HG03196 (cell line): Measurements from ENCODE around the gene NPHP4.

Source experiments
- ATAC-seq: cut with Tn5 transposase; IDR thresholded peaks from one replicate; pipeline ENCODE4 v1.9.1; 2021; ENCODE audit not compliant: unreplicated experiment

Gene NPHP4

DNA sequence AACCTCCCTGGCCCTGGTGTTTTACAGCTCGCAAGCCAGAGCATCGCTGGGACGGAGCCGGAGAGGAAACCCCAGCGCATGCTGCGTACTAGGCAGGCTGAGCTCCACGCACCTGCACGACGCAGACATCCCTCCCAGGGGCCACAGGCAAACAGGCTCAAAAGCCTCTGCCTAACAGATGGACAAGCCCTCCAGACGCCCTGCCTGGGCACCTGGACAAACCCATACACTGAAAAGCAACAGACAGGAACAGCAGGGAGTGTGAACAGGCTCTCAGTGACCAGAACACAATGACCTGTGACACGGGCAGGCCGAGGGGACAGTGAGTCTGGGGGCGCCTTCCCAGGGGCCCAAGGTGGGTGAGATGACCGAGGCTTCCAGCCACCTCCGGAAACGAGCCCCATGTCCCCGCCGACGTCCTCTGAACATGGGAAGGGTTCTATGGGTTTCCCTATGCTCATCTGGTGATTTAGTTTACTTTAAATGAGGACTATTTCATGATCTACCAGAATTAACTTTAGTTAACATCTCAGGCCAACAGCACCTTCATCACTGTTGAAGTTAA lies 40.3 kb downstream of the NPHP4 start:
- no peak for ATAC-seq

DNA sequence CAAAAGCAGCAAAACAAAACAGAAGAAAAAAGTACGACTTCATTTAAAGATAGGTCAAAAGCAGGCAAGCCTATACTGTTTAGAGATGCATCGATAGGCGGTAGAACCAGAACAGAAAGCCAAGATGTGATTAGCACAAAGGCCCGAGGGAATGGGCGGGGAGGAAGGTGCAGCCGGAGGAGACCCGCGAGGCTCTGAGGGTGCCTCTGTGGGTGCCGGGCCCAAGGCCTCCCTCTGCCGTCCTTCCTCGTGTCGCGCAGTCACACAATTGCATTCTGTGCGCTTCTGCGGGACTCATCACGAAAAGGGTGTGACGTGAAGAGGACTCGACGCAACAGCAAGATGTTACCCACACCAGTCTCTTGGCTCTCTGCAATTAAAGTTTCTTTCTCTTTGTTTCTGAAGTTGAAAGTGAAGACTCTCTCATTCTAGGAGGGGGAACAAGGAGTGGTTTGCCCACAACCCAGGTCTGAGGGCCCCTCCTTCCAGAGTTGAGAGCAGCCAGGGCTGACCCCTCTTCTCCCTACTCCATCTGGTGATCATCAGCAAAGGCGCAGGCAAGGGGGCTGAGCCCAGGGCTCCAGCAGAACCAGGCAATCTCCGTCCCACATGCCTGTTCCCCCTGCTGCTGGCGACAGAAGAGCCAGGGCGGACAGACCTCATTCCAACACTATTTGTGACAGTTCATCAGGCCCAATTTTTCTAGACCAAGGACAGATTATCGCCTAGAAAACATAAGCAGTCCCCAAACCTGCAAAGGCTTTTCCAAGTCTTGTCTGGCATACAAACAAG lies 41.0 kb downstream of the NPHP4 start:
- no peak for ATAC-seq

DNA sequence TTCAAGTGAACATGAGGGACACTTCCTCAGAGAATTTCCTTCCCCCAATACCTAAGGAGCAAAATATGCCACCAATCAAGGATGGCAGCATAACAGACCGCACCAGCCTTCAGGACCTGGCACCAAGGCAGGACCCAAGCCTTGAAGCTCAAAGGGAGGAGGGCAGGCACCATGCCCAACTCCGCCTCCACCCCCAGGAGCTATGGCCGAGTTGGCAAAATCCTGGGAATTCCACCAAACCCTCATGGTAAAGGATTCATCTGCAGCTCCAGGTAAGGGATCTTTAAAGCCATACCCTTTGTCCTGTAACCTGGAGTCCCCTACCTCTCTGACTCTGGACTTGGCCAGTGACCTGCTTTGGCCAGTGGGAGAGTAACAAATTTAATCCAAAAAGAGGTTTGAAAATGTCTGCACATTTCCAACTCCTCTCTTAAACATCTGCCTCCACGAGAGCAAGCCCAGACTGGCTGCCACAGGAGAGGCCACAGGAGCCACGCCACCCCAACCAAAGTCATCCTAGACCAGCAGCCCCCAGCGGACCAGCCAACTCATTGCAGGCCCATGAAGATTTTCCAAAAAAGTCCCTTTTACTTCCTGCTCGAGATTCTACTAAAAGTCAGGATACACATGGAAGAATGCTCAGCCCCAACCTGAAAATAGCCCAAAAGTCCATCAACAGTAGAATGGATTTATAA lies 41.9 kb downstream of the NPHP4 start:
- ATAC-seq: no peak

DNA sequence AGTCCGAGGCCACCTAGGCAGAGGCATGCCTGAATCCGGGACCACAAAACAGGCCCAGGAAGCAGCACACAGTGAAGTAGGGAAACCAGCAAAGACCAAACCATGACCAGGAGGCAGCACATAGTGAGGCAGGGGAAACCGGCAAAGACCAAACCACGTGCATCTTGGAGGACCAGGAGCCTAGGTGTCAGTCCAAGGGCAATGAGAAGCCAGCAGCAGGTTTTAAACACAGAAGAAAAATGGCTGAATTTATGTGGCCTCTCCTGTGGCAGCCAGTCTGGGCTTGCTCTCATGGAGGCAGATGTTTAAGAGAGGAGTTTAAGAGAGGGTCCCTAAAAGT lies 42.5 kb downstream of the NPHP4 start:
- no peak for ATAC-seq

DNA sequence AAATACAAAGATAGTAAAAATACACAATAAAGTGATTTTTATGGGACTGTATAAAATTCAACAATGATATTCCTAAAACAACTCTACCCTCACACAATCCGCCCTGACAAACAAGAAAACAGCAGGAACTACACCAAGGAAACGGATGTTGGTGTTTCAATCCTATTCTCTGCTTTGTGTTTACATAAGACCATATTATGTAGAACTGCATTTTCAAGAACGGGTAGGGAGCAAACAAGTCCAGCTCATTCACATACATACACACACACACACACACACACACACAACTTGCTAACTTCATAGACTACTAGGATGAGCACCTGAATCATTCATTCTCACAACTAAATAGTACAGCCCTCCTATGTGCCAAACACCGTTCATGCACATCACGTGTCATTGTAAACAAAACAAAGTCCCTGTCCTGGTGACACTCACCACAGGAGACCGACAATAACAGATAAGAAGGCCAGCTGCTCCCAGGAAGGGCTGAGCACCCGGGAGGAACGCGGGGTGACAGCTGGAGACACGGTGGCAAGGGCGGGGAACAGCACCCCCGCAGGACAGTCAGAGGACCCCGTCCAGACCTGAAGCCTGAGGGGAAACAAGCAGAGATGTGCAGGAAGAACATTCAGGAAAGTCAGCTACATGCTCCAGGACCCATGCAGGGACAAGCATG lies 43.0 kb downstream of the NPHP4 start:
- no peak for ATAC-seq

DNA sequence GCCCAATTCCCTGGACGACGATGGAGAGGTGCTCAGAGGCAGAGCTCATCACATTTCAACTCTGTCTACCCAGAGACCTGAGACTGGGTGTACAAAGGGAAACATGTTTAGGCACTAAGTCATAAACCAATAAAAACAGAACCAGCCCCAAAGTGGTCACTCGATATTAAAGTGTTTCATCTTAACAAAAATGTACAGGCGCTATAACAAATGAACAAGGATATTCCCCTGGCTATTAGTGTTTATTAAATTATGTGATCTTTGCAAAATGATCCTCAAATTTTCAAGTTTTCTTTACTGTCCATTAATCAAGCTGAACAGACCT lies 43.6 kb downstream of the NPHP4 start:
- ATAC-seq: no peak

DNA sequence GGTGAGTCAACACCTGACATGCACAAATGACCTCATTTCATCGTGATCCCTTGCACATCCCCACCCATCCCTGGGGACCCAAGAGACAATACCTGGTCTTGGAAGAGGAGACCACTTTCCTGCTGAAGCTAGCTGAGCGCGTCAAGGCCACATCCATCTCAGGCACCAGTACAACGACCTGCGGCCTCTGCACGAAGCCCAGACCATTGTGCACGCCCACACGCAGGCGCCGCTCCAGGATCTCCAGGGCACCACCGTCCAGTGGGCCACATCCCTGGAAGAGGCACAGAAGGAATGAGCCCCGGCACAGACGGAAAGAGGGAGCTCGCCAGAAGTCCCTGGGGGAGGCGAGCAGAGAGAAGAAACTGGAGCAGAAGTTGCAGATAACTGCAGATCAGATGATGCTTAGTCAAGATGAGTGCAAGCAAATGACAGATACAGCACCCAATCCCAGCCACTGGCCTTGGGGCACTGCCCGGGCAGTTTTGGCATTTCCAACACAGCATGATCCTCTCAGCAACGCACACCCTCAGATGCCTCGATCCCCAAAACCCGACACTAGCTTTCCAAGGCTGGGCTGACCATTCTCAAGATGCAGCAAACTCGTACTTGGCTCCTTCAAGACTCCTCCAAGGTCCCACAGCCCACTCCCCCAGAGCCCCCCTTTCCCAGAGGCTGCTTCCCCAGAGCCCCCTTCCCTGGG lies 44.1 kb downstream of the NPHP4 start:
- ATAC-seq: no peak

DNA sequence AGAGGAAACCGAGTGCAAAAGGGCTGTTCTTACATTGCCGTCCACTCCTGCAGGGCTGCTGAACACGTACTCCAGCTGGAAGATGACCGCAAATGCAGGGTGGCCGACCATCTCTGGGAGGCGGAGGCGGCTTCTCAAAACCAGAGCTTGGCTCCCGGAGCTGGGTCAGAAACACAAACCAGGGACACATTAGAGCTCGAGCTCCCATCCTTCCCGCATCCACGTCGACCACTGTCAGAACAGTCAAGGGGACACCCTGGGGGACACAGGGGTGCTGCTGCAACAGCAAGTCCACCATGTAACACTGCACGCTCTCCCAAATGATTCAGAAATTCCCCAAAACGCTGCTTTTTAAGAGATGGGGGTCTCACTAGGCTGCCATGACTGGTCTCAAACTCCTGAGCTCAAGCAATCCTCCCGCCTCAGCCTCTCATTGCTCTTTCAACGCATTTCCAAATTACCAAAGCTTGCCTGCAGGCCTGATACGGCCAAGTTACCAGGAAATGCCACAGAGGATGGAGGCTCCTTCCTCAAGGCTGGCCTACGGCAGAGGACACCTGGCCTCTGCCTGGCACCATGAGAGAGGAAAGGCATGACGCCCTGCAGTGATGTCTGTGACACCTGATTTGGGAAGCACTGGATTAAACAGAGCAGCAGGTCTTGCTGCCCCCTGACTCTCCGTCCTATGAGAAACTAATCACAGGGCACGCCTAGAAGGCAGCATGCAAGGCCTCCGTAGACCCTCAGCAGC lies 45.0 kb downstream of the NPHP4 start:
- no peak for ATAC-seq

DNA sequence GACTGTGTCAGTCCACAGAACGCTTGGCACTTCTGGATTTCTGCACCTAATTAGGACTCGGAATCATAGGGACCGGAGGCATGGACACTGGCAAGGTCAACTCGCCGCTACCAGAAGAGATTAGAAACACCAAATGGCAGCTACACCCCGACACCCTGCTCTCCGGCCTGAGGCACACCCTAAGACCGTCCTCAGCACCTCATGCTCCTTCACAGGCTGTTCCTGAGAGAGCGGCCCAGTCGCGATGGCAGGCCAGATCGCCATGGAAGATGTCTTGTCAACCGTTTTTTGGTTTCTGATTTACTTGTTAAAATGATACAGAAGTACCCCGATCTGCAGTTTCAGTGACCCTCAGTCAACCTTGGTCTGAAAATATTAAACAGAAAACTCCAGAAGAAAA lies 46.8 kb downstream of the NPHP4 start:
- no peak for ATAC-seq

DNA sequence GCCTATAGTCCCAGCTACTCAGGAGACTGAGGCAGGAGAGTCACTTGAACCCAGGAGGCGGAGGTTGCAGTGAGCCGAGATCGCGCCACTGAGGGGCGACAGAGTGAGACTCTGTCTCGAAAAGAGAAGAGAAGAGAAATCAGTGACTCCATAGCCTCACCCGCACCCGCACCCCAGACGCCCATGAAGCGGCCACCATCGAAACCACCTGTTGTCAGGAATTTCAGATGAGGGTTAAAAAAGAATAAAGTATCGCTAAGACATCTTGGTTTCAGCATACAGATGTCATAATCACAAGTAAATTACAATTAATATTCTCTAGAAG lies 47.4 kb downstream of the NPHP4 start:
- no peak for ATAC-seq

DNA sequence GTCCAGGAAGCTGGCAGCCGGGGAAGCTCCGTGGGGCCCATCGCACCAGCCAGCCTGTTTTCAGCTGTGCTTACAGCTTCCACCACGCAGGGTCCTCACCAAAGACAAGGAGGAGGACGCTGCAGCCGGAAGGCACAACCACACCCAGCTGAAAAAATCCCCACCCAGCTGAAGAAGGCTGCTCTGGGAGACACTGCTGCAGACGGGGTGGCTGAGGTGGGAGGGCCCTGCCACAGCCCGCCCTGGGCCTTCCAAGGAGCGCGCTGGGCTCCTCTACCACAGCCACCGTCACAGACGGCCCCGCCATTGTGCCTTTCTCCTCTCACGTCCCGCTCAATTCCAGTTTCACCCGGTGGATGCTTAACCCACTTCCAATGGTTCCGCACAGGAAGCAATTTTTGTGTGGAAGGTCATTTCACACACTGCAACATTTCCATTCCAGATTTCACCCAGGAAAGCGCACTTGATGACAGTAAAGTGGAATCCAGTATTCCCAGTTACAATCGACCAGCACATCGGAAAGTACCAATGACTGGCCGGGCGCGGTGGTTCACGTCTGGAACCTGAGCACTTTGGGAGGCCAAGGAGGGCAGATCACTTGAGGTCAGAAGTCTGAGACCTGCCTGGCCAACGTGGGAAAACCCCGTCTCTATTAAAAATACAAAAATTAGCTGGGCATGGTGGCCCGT lies 47.9 kb downstream of the NPHP4 start:
- ATAC-seq: no peak

DNA sequence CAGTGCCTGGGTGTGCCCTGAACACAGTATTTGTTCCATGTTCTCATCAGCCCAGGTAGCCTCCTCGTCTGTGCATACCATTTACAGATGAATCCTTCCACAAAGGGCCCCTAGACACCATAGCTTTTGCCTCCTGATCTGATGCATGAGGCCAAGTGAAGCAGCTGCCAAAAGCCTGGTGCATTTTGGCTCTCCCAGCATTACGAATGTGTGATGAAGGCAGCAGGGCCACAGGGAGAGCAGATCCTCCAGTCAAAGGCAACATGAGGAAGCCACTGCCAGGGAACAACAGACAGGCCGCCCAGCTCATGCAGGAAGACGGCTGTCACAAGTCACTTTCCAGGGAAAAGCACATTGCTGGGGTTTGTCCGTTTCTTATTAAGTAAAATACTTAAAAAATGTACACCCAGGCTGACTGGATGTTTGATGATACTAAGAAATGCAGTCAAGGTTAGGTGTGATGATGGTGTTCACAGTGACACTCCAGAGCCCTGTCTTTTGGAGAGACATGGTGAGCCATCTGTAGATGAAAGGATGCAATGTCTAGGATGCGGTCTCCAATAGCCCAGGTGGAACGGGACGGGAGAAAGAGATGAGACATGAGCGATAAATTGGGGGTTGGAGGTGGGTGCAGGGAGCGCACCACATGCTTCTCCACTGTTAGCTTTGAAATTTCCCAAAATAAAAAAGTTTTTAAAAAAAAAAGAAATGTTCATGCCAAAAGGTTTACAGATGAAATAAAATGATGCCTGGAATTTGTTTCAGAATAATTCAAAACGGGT lies 48.7 kb downstream of the NPHP4 start:
- ATAC-seq: no peak

DNA sequence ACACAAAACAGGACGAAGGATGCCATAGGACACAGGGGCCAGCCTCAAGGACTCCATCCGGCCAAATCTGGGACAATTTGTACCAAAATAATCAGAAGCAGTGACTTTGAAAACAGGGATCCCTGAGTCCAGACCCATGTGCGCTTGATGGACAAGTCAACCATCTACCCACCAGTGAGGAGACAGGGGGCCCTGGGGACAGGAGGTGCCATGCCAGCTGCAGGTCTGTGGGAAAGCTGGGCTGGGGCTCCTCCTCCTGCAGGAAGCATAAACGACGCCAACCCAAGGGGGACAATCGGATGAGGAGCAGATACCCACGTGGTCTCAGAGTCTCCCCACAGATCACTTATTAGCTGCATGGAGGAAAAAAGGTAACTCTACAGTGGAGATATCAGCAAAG lies 50.6 kb downstream of the NPHP4 start:
- ATAC-seq: no peak

DNA sequence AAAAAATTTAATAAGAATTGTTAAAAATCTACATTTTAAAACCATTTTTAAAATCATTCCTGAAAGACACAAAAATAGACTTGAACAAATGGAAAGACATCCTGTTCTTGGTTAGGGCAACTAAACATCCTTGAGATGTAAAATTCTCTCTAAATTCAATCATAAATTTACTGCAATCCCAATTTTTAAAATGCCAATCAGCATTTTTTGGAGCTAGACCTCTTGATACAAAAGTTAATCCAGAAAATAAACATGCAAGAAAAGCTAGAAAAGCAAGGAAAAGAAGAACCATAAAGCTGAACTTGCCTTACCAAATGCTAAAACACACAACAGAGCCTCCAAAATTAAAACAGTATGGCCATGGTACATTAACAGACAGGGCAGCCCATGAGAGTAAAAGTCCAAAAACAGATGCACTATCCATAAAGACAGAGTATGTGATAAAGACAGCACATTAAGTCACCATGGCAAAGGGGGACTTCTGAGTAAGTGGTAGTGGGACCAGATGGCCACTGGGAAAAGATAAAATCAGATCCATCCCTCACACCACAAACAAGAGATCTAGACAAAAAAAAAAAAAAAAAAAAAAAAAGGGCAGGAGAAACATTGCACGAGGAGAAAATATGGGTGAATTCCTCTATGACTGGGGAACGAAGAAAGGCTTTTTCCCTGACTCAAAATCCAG lies 51.4 kb downstream of the NPHP4 start:
- ATAC-seq: no peak

DNA sequence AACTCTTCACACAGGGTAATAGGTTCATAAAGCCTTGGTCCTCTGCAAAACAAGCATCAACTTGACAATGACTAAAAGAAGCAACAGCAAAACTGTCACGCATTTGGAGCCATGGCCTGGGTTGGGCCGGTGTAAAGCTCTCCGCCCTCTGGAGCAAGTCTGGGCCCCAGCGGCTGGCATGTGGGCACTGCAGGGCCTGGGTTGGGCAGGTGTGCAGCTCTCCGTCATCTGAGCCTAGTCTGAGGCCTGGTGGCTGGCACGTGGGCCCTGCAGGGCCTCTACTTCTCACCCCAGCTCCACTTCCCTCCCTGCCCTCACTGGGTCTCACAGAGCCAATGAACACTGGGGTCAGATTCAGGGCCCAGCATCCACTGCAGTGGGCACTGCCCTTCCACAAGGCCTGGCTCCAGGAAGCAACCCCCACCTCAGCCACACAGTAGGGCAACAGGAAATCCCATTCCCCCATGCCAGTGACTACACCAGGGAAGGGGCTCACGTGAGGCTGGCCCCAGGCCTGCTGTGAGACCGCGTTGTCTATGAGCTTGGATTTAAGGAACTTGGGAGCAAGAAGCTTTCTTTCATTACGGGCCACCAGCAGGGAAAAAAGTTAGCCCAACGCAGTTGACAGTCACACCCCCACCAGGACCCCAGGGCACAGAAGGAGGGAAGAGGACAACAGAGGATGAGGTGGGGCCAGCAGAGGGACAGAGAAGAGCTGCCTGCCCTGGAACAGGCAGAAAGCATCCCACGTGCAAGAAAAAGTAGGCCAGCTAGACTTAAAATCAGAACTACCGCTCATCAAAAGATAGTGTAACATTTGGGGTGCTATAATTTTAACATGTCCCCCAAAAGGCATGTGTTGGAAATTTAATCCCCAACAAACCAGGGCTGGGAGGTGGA lies 52.7 kb downstream of the NPHP4 start:
- no peak for ATAC-seq

DNA sequence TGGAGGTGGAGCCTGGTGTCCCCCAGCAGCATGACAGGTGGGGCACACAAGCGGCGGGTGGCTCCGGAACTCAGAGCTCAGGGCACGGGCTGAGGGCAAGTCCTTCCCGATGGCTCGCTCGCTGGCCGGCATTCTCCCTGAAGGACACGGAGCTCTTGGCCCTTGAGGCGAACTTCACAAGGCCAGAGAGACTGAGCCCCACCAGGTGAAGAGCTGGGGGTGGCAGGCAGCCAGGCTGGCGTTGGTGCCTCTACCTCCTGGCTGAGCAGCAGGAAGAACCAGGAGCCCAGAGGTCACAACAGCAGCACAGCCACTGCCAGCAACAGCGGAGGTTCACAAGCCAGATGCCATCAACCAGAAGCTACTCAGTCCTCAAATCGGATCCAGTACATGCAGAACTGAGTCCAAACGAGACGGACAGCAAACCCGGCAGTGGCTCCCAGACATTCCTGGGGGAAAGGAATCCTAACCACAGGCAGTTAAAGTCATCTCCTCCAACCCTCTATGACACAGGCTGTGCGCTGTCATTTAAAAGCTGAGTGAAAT lies 54.1 kb downstream of the NPHP4 start:
- ATAC-seq: no peak

DNA sequence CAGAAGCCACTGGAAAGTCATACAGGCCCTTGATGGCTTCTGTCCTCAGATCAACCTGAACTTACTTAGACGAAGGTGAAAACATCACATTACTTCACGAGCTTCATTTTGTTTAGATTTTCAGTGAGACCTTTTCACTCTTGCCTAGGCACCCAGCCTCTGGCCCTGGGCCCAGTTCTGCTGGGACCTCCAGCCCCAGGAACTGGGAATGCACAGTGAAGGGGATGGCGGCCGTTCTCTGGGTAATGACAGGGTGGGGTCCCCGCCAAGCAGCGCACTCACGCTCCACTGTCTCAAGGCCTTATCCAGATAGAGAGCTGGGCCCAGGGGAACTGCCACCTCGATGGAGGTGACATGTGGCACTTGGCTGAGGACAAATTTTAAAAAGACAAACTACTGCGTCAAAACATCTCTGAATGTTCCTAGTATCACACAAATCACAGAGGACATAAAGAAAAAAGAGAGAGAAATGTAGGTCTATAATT lies 54.8 kb downstream of the NPHP4 start:
- ATAC-seq: no peak
